Upper lobe of right lung (tissue), 1 donor: Measurements from ENCODE around the gene GPC5. TPM values are rescaled to one million over a fixed set of nuclear protein-coding genes. Genes with fewer than 3 reads are reported as not detected.

Source experiments
- ATAC-seq: fragments of 200-7000 bp; cut with Tn5 transposase; one replicate; pipeline ENCODE4 v1.9.1; 2020; ENCODE audit warnings: mild to moderate bottlenecking, moderate library complexity
- DNase-seq: peaks from one replicate; pipeline ENCODE4 v3.0.0-alpha.2; 2020
- H3K27ac ChIP-seq: fragments of 200-600 bp; one replicate; pipeline ENCODE4 v1.8.0; 2022
- H3K27me3 ChIP-seq: fragments of 200-600 bp; one replicate; pipeline ENCODE4 v1.8.0; 2022; ENCODE audit warnings: mild to moderate bottlenecking
- H3K36me3 ChIP-seq: fragments of 200-600 bp; one replicate; pipeline ENCODE4 v1.8.0; 2022
- H3K4me1 ChIP-seq: fragments of 200-600 bp; one replicate; pipeline ENCODE4 v1.8.0; 2022
- H3K4me3 ChIP-seq: fragments of 200-600 bp; one replicate; pipeline ENCODE4 v1.8.0; 2022; ENCODE audit warnings: mild to moderate bottlenecking
- H3K9me3 ChIP-seq: fragments of 200-600 bp; one replicate; pipeline ENCODE4 v1.8.0; 2022
- CTCF ChIP-seq: fragments of 200-600 bp; IDR thresholded peaks from one replicate; pipeline ENCODE4 v1.8.0; 2022; ENCODE audit warnings: antibody characterized with exemption
- intact Hi-C: fragments of 100-400 bp; cut with DNase I; formaldehyde crosslinking; loops from one replicate; pipeline ENCODE4 v1.11.0; 2022
- total RNA-seq: library from RNA; stranded (reverse); fragmentation: NEBNext Ultra II Directional; extraction: Animal tissue kit (Norgen Biotek cat#: 25700); gene quantifications from one replicate; pipeline ENCODE4 v1.2.1, GENCODE V29; 2021
- donor health status: DM: no; HTN: yes; CAD: no; lungs with severe emphysema.

The GPC5 gene
- total RNA-seq, 1 donor from 2014 or later = 8.1 TPM

- Histone ChIP-seq H3K9me3 (no peaks in the 10 kb centered on the region), H3K36me3 (no peaks in the 10 kb centered on the region), H3K27me3 (no peaks in the 10 kb centered on the region), H3K4me3 (no peak overlapping the region), H3K27ac (no peak overlapping the region), H3K4me1 (no peaks in the 10 kb centered on the region)
- intact Hi-C loops = no loop called here
- no peak for DNase-seq
- ATAC-seq = no peak
- TF ChIP-seq CTCF = no peak
These were observed 251.0 kb downstream of the GPC5 start for GRCh38 chr13:91649456-91649855.

GRCh38 chr13:91652404-91653301, 254.2 kb downstream of the GPC5 start:
- no peaks in the 10 kb centered on the region for H3K4me1 ChIP-seq
- no peaks in the 10 kb centered on the region for H3K27me3 ChIP-seq
- H3K9me3 ChIP-seq = no peaks in the 10 kb centered on the region
- intact Hi-C loops = no loop called here
- no peak for TF ChIP-seq CTCF
- no peak overlapping the region for H3K27ac ChIP-seq
- H3K4me3 ChIP-seq = no peak overlapping the region
- no peaks in the 10 kb centered on the region for H3K36me3 ChIP-seq
- ATAC-seq (no peak), DNase-seq (no peak)

GRCh38 chr13:91655731-91656130, 257.3 kb downstream of the GPC5 start:
- no peak for ATAC-seq
- H3K4me1 ChIP-seq = no peaks in the 10 kb centered on the region
- no peak overlapping the region for H3K4me3 ChIP-seq
- no peak for TF ChIP-seq CTCF
- H3K36me3 ChIP-seq = no peaks in the 10 kb centered on the region
- H3K27ac ChIP-seq = no peak overlapping the region
- H3K9me3 ChIP-seq = no peaks in the 10 kb centered on the region
- H3K27me3 ChIP-seq = no peaks in the 10 kb centered on the region
- no peak for DNase-seq
- intact Hi-C loops = no loop called here

- Histone ChIP-seq H3K27me3 (no peaks in the 10 kb centered on the region), H3K4me1 (no peaks in the 10 kb centered on the region), H3K9me3 (no peaks in the 10 kb centered on the region), H3K36me3 (no peaks in the 10 kb centered on the region), H3K4me3 (no peak overlapping the region), H3K27ac (no peak overlapping the region)
- no peak for ATAC-seq
- DNase-seq = no peak
- intact Hi-C loops = no loop called here
- no peak for TF ChIP-seq CTCF
These were observed 258.9 kb downstream of the GPC5 start for GRCh38 chr13:91657283-91657682.

GRCh38 chr13:91659256-91660075, 261.0 kb downstream of the GPC5 start:
- H3K4me1 ChIP-seq = no peaks in the 10 kb centered on the region
- no peak overlapping the region for H3K4me3 ChIP-seq
- no peaks in the 10 kb centered on the region for H3K9me3 ChIP-seq
- intact Hi-C loops = no loop called here
- TF ChIP-seq CTCF = no peak
- no peak for ATAC-seq
- no peaks in the 10 kb centered on the region for H3K36me3 ChIP-seq
- no peak for DNase-seq
- no peak overlapping the region for H3K27ac ChIP-seq
- no peaks in the 10 kb centered on the region for H3K27me3 ChIP-seq
